Activated T-cell treated with anti-CD3 and anti-CD28 coated beads for 4 hours (primary cell): ENCODE measurements around the gene RIMS4.

Experiments used
- DNase-seq: peaks from one replicate; pipeline ENCODE4 v3.0.0-alpha.2; 2020

RIMS4 gene

GRCh38 chr20:44736170-44737021 is 74.0 kb downstream of the RIMS4 start:
- no peak for DNase-seq

GRCh38 chr20:44735816-44736169 is 74.6 kb downstream of the RIMS4 start:
- no peak for DNase-seq

GRCh38 chr20:44734938-44735337 is 75.4 kb downstream of the RIMS4 start:
- no peak for DNase-seq

- peak; percentile 27 for DNase-seq
These were observed 76.8 kb downstream of the RIMS4 start for GRCh38 chr20:44733341-44734069.

GRCh38 chr20:44732327-44732726 is 78.0 kb downstream of the RIMS4 start:
- no peak for DNase-seq

- no peak for DNase-seq
These were observed 78.7 kb downstream of the RIMS4 start for GRCh38 chr20:44731657-44732056.

GRCh38 chr20:44730441-44730840 is 79.9 kb downstream of the RIMS4 start:
- no peak for DNase-seq

GRCh38 chr20:44728801-44729443 is 81.4 kb downstream of the RIMS4 start:
- DNase-seq, result no peak

- no peak for DNase-seq
These were observed 82.7 kb downstream of the RIMS4 start for GRCh38 chr20:44727651-44728050.

GRCh38 chr20:44727039-44727438 is 83.3 kb downstream of the RIMS4 start:
- DNase-seq, result no peak

GRCh38 chr20:44725837-44726236 is 84.5 kb downstream of the RIMS4 start:
- DNase-seq, result no peak

GRCh38 chr20:44724423-44725091 is 85.8 kb downstream of the RIMS4 start:
- DNase-seq, result no peak

GRCh38 chr20:44723798-44724362 is 86.5 kb downstream of the RIMS4 start:
- DNase-seq, result no peak

GRCh38 chr20:44723391-44723790 is 87.0 kb downstream of the RIMS4 start:
- DNase-seq, result no peak

GRCh38 chr20:44722990-44723389 is 87.4 kb downstream of the RIMS4 start:
- DNase-seq, result no peak

- DNase-seq, result no peak
These were observed 88.6 kb downstream of the RIMS4 start for GRCh38 chr20:44721785-44722054.

- DNase-seq, result no peak
These were observed 89.2 kb downstream of the RIMS4 start for GRCh38 chr20:44720997-44721784.

- DNase-seq, result no peak
These were observed 89.7 kb downstream of the RIMS4 start for GRCh38 chr20:44720621-44720996.

- DNase-seq, result no peak
These were observed 90.5 kb downstream of the RIMS4 start for GRCh38 chr20:44719841-44720240.

GRCh38 chr20:44717986-44718385 is 92.4 kb downstream of the RIMS4 start:
- DNase-seq, result no peak

GRCh38 chr20:44716309-44717106 is 93.8 kb downstream of the RIMS4 start:
- no peak for DNase-seq
